Duodenal mucosa (tissue), 2 donors: ENCODE data around the gene FBXO33.

ENCODE experiments used
- H3K27ac ChIP-seq: one replicate; pipeline ENCODE4 v1.7.0; 2013; ENCODE audit warnings: low read depth, low read length
- H3K27me3 ChIP-seq, 2 donors: one replicate each; pipeline ENCODE4 v1.7.0; 2013; ENCODE audit warnings: low read length in 2 of 2, control low read depth in 1 of 2; ENCODE audit not compliant: insufficient read depth in 2 of 2, control insufficient read depth in 1 of 2
- H3K36me3 ChIP-seq, 2 donors: one replicate each; pipeline ENCODE4 v1.7.0; 2013; ENCODE audit warnings: low read length in 2 of 2, control low read depth in 1 of 2; ENCODE audit not compliant: insufficient read depth in 2 of 2, control insufficient read depth in 1 of 2
- H3K4me1 ChIP-seq, 2 donors: one replicate each; pipeline ENCODE4 v1.7.0; 2013; ENCODE audit warnings: low read length in 2 of 2, control low read depth in 1 of 2; ENCODE audit not compliant: insufficient read depth in 2 of 2, control insufficient read depth in 1 of 2
- H3K4me3 ChIP-seq, 2 donors: one replicate each; pipeline ENCODE4 v1.7.0; 2013; ENCODE audit warnings: low read length in 2 of 2, low read depth in 1 of 2
- H3K9ac ChIP-seq, 2 donors: one replicate each; pipeline ENCODE4 v1.7.0; 2013; ENCODE audit warnings: low read length in 2 of 2, low read depth in 1 of 2
- H3K9me3 ChIP-seq, 2 donors: one replicate each; pipeline ENCODE4 v1.7.0; 2013; ENCODE audit warnings: low read length in 2 of 2, control low read depth in 1 of 2; ENCODE audit not compliant: control insufficient read depth in 1 of 2

Gene FBXO33

GRCh38 chr14:39451811-39452210 is 19.6 kb upstream of the FBXO33 start:
- H3K9me3 ChIP-seq: no peaks in the 10 kb centered on the region
- no peak overlapping the region for H3K4me3 ChIP-seq
- H3K9ac ChIP-seq: no peak overlapping the region
- peaks cover 0 to 19% of the 10 kb centered on the region in 2 donors for H3K4me1 ChIP-seq
- no peaks in the 10 kb centered on the region for H3K36me3 ChIP-seq
- no peak overlapping the region for H3K27ac ChIP-seq
- no peaks in the 10 kb centered on the region for H3K27me3 ChIP-seq

- no peaks in the 10 kb centered on the region for H3K27me3 ChIP-seq
- H3K4me1 ChIP-seq: peaks cover 0 to 26% of the 10 kb centered on the region in 2 donors
- H3K36me3 ChIP-seq: peaks cover 0 to under 1% of the 10 kb centered on the region in 2 donors
- no peak overlapping the region for H3K9ac ChIP-seq
- H3K27ac ChIP-seq: no peak overlapping the region
- H3K9me3 ChIP-seq: no peaks in the 10 kb centered on the region
- peak overlapping the region in 1 of 2 donors; percentile 7 for H3K4me3 ChIP-seq
These were observed 15.0 kb upstream of the FBXO33 start for GRCh38 chr14:39447175-39447661.

GRCh38 chr14:39446131-39446744 is 14.0 kb upstream of the FBXO33 start:
- H3K27me3 ChIP-seq: no peaks in the 10 kb centered on the region
- peaks cover 0 to 3% of the 10 kb centered on the region in 2 donors for H3K36me3 ChIP-seq
- H3K9me3 ChIP-seq: peaks cover 0 to 4% of the 10 kb centered on the region in 2 donors
- H3K27ac ChIP-seq: no peak overlapping the region
- no peak overlapping the region for H3K4me3 ChIP-seq
- peaks cover 0 to 26% of the 10 kb centered on the region in 2 donors for H3K4me1 ChIP-seq
- H3K9ac ChIP-seq: no peak overlapping the region

- Histone ChIP-seq H3K9ac (no peak overlapping the region), H3K27me3 (no peaks in the 10 kb centered on the region), H3K36me3 (peaks cover 0 to 3% of the 10 kb centered on the region in 2 donors), H3K9me3 (peaks cover 0 to 4% of the 10 kb centered on the region in 2 donors), H3K27ac (no peak overlapping the region), H3K4me1 (peaks cover 0 to 9% of the 10 kb centered on the region in 2 donors), H3K4me3 (no peak overlapping the region)
These were observed 10.1 kb upstream of the FBXO33 start for GRCh38 chr14:39442293-39442692.

- Histone ChIP-seq H3K36me3 (peaks cover 0 to 3% of the 10 kb centered on the region in 2 donors), H3K27me3 (no peaks in the 10 kb centered on the region), H3K9ac (no peak overlapping the region), H3K4me3 (no peak overlapping the region), H3K27ac (no peak overlapping the region), H3K4me1 (peaks cover 0 to 7% of the 10 kb centered on the region in 2 donors), H3K9me3 (peaks cover 0 to 4% of the 10 kb centered on the region in 2 donors)
These were observed 9.6 kb upstream of the FBXO33 start for GRCh38 chr14:39441805-39442204.

GRCh38 chr14:39440975-39441374 is 8.7 kb upstream of the FBXO33 start:
- Histone ChIP-seq H3K4me3 (no peak overlapping the region), H3K36me3 (peaks cover 0 to 3% of the 10 kb centered on the region in 2 donors), H3K27me3 (no peaks in the 10 kb centered on the region), H3K9ac (no peak overlapping the region), H3K4me1 (no peaks in the 10 kb centered on the region), H3K9me3 (peaks cover 0 to 4% of the 10 kb centered on the region in 2 donors), H3K27ac (no peak overlapping the region)

- no peak overlapping the region for H3K27ac ChIP-seq
- H3K4me3 ChIP-seq: no peak overlapping the region
- no peaks in the 10 kb centered on the region for H3K36me3 ChIP-seq
- H3K4me1 ChIP-seq: peaks cover 11 to 16% of the 10 kb centered on the region in 2 donors
- H3K27me3 ChIP-seq: no peaks in the 10 kb centered on the region
- H3K9me3 ChIP-seq: no peaks in the 10 kb centered on the region
- H3K9ac ChIP-seq: no peak overlapping the region
These were observed 3.0 kb upstream of the FBXO33 start for GRCh38 chr14:39435241-39435640.

GRCh38 chr14:39434401-39434800 is 2.2 kb upstream of the FBXO33 start:
- no peaks in the 10 kb centered on the region for H3K36me3 ChIP-seq

GRCh38 chr14:39433452-39433813 is 1.2 kb upstream of the FBXO33 start:
- H3K27ac ChIP-seq: peak overlapping the region; percentile 100
- H3K9ac ChIP-seq: peak overlapping the region; percentile 77 to 88
- peaks cover 25 to 29% of the 10 kb centered on the region in 2 donors for H3K4me1 ChIP-seq
- no peaks in the 10 kb centered on the region for H3K36me3 ChIP-seq
- peak overlapping the region; percentile 79 to 87 for H3K4me3 ChIP-seq
- no peaks in the 10 kb centered on the region for H3K27me3 ChIP-seq
- no peaks in the 10 kb centered on the region for H3K9me3 ChIP-seq

More at GRCh38 chr14:39434401-39434800, 2.2 kb upstream of the FBXO33 start:
- no peak overlapping the region for H3K27ac ChIP-seq
- H3K4me3 ChIP-seq: no peak overlapping the region
- no peaks in the 10 kb centered on the region for H3K27me3 ChIP-seq
- peaks cover 19 to 24% of the 10 kb centered on the region in 2 donors for H3K4me1 ChIP-seq
- H3K9ac ChIP-seq: no peak overlapping the region
- no peaks in the 10 kb centered on the region for H3K9me3 ChIP-seq

- Histone ChIP-seq H3K9ac (peak overlapping the region; percentile 77 to 88), H3K4me1 (peaks cover 25 to 31% of the 10 kb centered on the region in 2 donors), H3K4me3 (peak overlapping the region; percentile 79 to 87), H3K27me3 (no peaks in the 10 kb centered on the region), H3K36me3 (no peaks in the 10 kb centered on the region), H3K9me3 (no peaks in the 10 kb centered on the region), H3K27ac (peak overlapping the region; percentile 100)
These were observed 602 bp upstream of the FBXO33 start for GRCh38 chr14:39432619-39433451.
